H9 (cell line): ENCODE measurements around the gene SLC2A8. TPM values are rescaled to one million over a fixed set of nuclear protein-coding genes. Genes with fewer than 3 reads are reported as not detected.

ENCODE experiments used
- DNase-seq: peaks from one replicate; pipeline ENCODE4 v3.0.0-alpha.2; 2017
- H2AFZ ChIP-seq: one replicate; pipeline ENCODE4 v1.6.1; 2013; ENCODE audit warnings: mild to moderate bottlenecking, low read length, control low read depth, moderate library complexity
- H2AK5ac ChIP-seq: 2 replicates; pipeline ENCODE4 v1.6.1; 2013; ENCODE audit warnings: low read length, control low read depth, mixed read lengths; ENCODE audit not compliant: insufficient read length
- H2BK120ac ChIP-seq: one replicate; pipeline ENCODE4 v1.6.1; 2013; ENCODE audit warnings: low read depth, mild to moderate bottlenecking, low read length, control low read depth, inconsistent platforms; ENCODE audit not compliant: poor library complexity, severe bottlenecking
- H2BK12ac ChIP-seq: 2 replicates; pipeline ENCODE4 v1.6.1; 2013; ENCODE audit warnings: low read length, control low read depth, mixed read lengths, low read depth; ENCODE audit not compliant: insufficient read length
- H2BK15ac ChIP-seq: 2 replicates; pipeline ENCODE4 v1.6.1; 2013; ENCODE audit warnings: low read depth, low read length, control low read depth
- H2BK20ac ChIP-seq: one replicate; pipeline ENCODE4 v1.6.1; 2013; ENCODE audit warnings: low read depth, mild to moderate bottlenecking, low read length, control low read depth, inconsistent platforms; ENCODE audit not compliant: poor library complexity, severe bottlenecking
- H2BK5ac ChIP-seq: 2 replicates; pipeline ENCODE4 v1.6.1; 2013; ENCODE audit warnings: low read length, control low read depth, mixed read lengths; ENCODE audit not compliant: insufficient read length
- H3K14ac ChIP-seq: 2 replicates; pipeline ENCODE4 v1.6.1; 2013; ENCODE audit warnings: low read length, control low read depth; ENCODE audit not compliant: insufficient read depth
- H3K18ac ChIP-seq: 2 replicates; pipeline ENCODE4 v1.6.1; 2013; ENCODE audit warnings: low read depth, mild to moderate bottlenecking, mixed read lengths, low read length, control low read depth; ENCODE audit not compliant: insufficient read length
- H3K23ac ChIP-seq: 2 replicates; pipeline ENCODE4 v1.6.1; 2013; ENCODE audit warnings: low read length, control low read depth, mixed read lengths, low read depth; ENCODE audit not compliant: insufficient read length
- H3K23me2 ChIP-seq: 2 replicates; pipeline ENCODE4 v1.6.1; 2013; ENCODE audit warnings: low read depth, mild to moderate bottlenecking, mixed read lengths, low read length, control low read depth; ENCODE audit not compliant: insufficient read length, poor library complexity, severe bottlenecking
- H3K27ac ChIP-seq: 2 replicates; pipeline ENCODE4 v1.5.1; 2013; ENCODE audit warnings: low read length, control low read depth, mixed read lengths, low read depth; ENCODE audit not compliant: insufficient read length
- H3K27me3 ChIP-seq: 2 replicates; pipeline ENCODE4 v1.6.1; 2013; ENCODE audit warnings: low read length, control low read depth, inconsistent platforms; ENCODE audit not compliant: insufficient read depth
- H3K4ac ChIP-seq: 2 replicates; pipeline ENCODE4 v1.6.1; 2013; ENCODE audit warnings: low read depth, mild to moderate bottlenecking, control low read depth, inconsistent platforms, low read length, moderate library complexity
- H3K4me1 ChIP-seq: 2 replicates; pipeline ENCODE4 v1.6.1; 2013; ENCODE audit warnings: low read length, control low read depth, inconsistent platforms; ENCODE audit not compliant: insufficient read depth
- H3K4me2 ChIP-seq: 2 replicates; pipeline ENCODE4 v1.6.1; 2013; ENCODE audit warnings: low read length, control low read depth, mixed read lengths; ENCODE audit not compliant: insufficient read length, insufficient read depth
- H3K56ac ChIP-seq: 2 replicates; pipeline ENCODE4 v1.6.1; 2013; ENCODE audit warnings: low read depth, mild to moderate bottlenecking, mixed read lengths, low read length, control low read depth; ENCODE audit not compliant: insufficient read length
- H3K79me1 ChIP-seq: 2 replicates; pipeline ENCODE4 v1.6.1; 2013; ENCODE audit warnings: low read depth, mild to moderate bottlenecking, moderate library complexity, low read length, control low read depth, inconsistent platforms; ENCODE audit not compliant: insufficient read depth, poor library complexity, severe bottlenecking
- H3K79me2 ChIP-seq: 2 replicates; pipeline ENCODE4 v1.6.1; 2013; ENCODE audit warnings: low read length, control low read depth, inconsistent platforms; ENCODE audit not compliant: insufficient read depth
- H3K9ac ChIP-seq: 2 replicates; pipeline ENCODE4 v1.6.1; 2013; ENCODE audit warnings: low read length, control low read depth, mixed read lengths; ENCODE audit not compliant: insufficient read length; ENCODE audit errors: extremely low read depth
- H3K9me3 ChIP-seq: one replicate; pipeline ENCODE4 v1.6.1; 2013; ENCODE audit warnings: low read depth, low read length, inconsistent platforms; ENCODE audit not compliant: control insufficient read depth
- H3T11ph ChIP-seq: one replicate; pipeline ENCODE4 v1.6.1; 2013; ENCODE audit warnings: mild to moderate bottlenecking, low read length, control low read depth, inconsistent platforms
- H4K20me1 ChIP-seq: one replicate; pipeline ENCODE4 v1.6.1; 2013; ENCODE audit not compliant: control insufficient read depth, insufficient read length, insufficient read depth
- H4K5ac ChIP-seq: 2 replicates; pipeline ENCODE4 v1.6.1; 2013; ENCODE audit warnings: low read depth, mild to moderate bottlenecking, mixed read lengths, low read length, control low read depth; ENCODE audit not compliant: insufficient read length
- H4K8ac ChIP-seq: replicated peaks from 2 replicates; pipeline ENCODE4 v1.6.1; 2013; ENCODE audit warnings: low read length, control low read depth, mixed read lengths, low read depth; ENCODE audit not compliant: insufficient read length
- H4K91ac ChIP-seq: 2 replicates; pipeline ENCODE4 v1.6.1; 2013; ENCODE audit warnings: low read depth, mild to moderate bottlenecking, moderate library complexity, mixed read lengths, low read length, control low read depth; ENCODE audit not compliant: insufficient read length
- H3K27ac Mint-ChIP-seq, 3 experiments: 2 replicates in 2 of 3; 3 replicates in 1 of 3; pipeline ENCODE4 v1.8.0; 2020 to 2021; ENCODE audit warnings: mixed read lengths in 3 of 3, mild to moderate bottlenecking in 1 of 3, moderate library complexity in 1 of 3
- H3K27me3 Mint-ChIP-seq: 2 replicates; pipeline ENCODE4 v1.8.0; 2021; ENCODE audit warnings: low read depth, mild to moderate bottlenecking, moderate library complexity, mixed read lengths
- H3K36me3 Mint-ChIP-seq, 3 experiments: 2 replicates in 2 of 3; 3 replicates in 1 of 3; pipeline ENCODE4 v1.8.0; 2020 to 2021; ENCODE audit warnings: low read depth in 3 of 3, mixed read lengths in 3 of 3; ENCODE audit not compliant: insufficient read depth in 1 of 3
- H3K4me1 Mint-ChIP-seq, 2 experiments: 2 replicates each; pipeline ENCODE4 v1.8.0; 2020; ENCODE audit warnings: mixed read lengths in 2 of 2
- H3K4me3 Mint-ChIP-seq, 2 experiments: 2 replicates in 1 of 2; 3 replicates in 1 of 2; pipeline ENCODE4 v1.8.0; 2020 to 2021; ENCODE audit warnings: mild to moderate bottlenecking in 2 of 2, mixed read lengths in 2 of 2, moderate library complexity in 1 of 2
- H3K9me3 Mint-ChIP-seq, 2 experiments: 2 replicates in 1 of 2; 3 replicates in 1 of 2; pipeline ENCODE4 v1.8.0; 2020; ENCODE audit warnings: mild to moderate bottlenecking in 2 of 2, mixed read lengths in 2 of 2, moderate library complexity in 1 of 2
- CTCF ChIP-seq: fragments of 200-600 bp; sonication (generic); conservative IDR thresholded peaks from 3 replicates; pipeline ENCODE4 v1.8.0; 2021; ENCODE audit warnings: antibody characterized with exemption, mild to moderate bottlenecking
- whole genome bisulfite sequencing: extraction: QIAGEN DNeasy Blood & Tissue Kit; methylation state at CpG from one replicate; pipeline ENCODE4 v1.1.7; 2013; ENCODE audit warnings: missing lambda C conversion rate, low lambda C conversion rate, mixed read lengths; ENCODE audit not compliant: insufficient read length; ENCODE audit errors: extremely low coverage; 5-methylcytosine and 5-hydroxymethylcytosine counted together
- total RNA-seq: library from RNA; stranded (reverse); gene quantifications from 2 replicates; pipeline ENCODE4 v1.2.1, GENCODE V29; 2021

Gene SLC2A8
- total RNA-seq, 1 experiment from 2014 or later: 38.3 TPM

GRCh38 chr9:127404631-127405030 lies 7.7 kb downstream of the SLC2A8 start:
- Histone ChIP-seq H4K5ac (no peak overlapping the region), H2BK15ac (no peak overlapping the region), H4K8ac (no peak overlapping the region), H2BK12ac (no peak overlapping the region), H3K27me3 (no peaks in the 10 kb centered on the region), H2BK120ac (no peak overlapping the region), H2BK5ac (no peak overlapping the region), H2BK20ac (no peak overlapping the region), H3K9me3 (no peaks in the 10 kb centered on the region), H3K23ac (no peak overlapping the region), H3K79me2 (no peaks in the 10 kb centered on the region), H2AK5ac (no peak overlapping the region), H2AFZ (no peak overlapping the region), H4K91ac (no peak overlapping the region), H3K14ac (no peak overlapping the region), H3K56ac (no peak overlapping the region), H3K9ac (no peak overlapping the region), H3K79me1 (no peaks in the 10 kb centered on the region), H3K4me2 (no peak overlapping the region), H3K23me2 (no peaks in the 10 kb centered on the region), H3T11ph (no peak overlapping the region), H3K27ac (no peak overlapping the region), H3K18ac (no peak overlapping the region), H4K20me1 (no peaks in the 10 kb centered on the region), H3K4ac (no peak overlapping the region), H3K4me1 (no peaks in the 10 kb centered on the region)
- H3K4me1 Mint-ChIP-seq: no peaks in the 10 kb centered on the region
- H3K4me3 Mint-ChIP-seq: no peak overlapping the region
- no peaks in the 10 kb centered on the region for H3K27me3 Mint-ChIP-seq
- no peaks in the 10 kb centered on the region for H3K9me3 Mint-ChIP-seq
- peak; percentile 32 for DNase-seq
- peaks cover 9 to 25% (median 19%) of the 10 kb centered on the region in 3 experiments; a peak in 6 of 7 replicates for H3K36me3 Mint-ChIP-seq
- no CpG with 5 or more reads among the region's 23 CpGs for WGBS
- TF ChIP-seq CTCF: no peak
- no peak overlapping the region for H3K27ac Mint-ChIP-seq
